SHP77 (cell line): ENCODE data around the gene PRDM16.

ENCODE experiments used
- DNase-seq, 2 experiments: peaks; one replicate each; lab custom pipeline; 2025; lab: John Stamatoyannopoulos, UW

Gene PRDM16

DNA sequence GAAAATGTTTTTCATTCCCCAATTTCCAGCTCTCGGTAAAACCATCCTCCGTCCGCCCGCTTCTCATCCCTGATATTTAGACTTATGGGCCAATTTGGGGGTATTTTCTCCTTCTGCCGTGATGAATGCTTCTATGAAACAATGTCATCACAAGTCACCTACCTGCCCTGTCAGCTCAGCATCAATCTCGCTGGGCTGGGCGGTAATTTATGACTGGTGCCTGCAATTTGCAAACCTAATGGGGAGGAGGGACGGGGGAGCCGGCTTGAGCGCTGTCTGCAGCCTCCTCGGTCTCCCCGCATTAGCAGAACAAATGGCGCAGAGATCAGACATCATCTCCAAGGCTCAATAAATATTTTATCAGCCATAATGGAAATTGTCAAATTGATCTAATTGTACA is 72.1 kb downstream of the PRDM16 start:
- DNase-seq = no peak

GRCh38 chr1:3141836-3142235 is 72.8 kb downstream of the PRDM16 start:
- DNase-seq = no peak

GRCh38 chr1:3142236-3142635 is 73.2 kb downstream of the PRDM16 start:
- no peak for DNase-seq

DNA sequence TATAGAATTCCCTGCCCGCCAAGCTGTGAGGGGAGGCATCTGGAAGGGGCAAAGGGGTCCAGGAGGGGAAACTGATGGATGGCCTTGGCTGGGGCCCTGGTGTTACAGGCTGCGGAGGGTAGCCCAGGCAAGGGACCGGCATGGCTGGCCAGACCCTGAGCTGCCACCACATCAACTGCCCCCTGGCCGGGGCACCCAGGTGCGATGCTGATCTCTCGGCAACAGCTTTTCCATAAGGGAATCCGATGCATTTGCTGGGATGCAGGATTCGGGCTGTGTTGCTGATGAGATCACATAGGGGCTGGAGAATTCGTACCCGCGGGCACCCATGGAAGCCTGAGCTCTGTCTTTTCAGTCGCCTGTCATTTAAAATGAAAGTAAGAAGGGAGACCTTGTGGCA is 73.7 kb downstream of the PRDM16 start:
- DNase-seq = no peak

DNA sequence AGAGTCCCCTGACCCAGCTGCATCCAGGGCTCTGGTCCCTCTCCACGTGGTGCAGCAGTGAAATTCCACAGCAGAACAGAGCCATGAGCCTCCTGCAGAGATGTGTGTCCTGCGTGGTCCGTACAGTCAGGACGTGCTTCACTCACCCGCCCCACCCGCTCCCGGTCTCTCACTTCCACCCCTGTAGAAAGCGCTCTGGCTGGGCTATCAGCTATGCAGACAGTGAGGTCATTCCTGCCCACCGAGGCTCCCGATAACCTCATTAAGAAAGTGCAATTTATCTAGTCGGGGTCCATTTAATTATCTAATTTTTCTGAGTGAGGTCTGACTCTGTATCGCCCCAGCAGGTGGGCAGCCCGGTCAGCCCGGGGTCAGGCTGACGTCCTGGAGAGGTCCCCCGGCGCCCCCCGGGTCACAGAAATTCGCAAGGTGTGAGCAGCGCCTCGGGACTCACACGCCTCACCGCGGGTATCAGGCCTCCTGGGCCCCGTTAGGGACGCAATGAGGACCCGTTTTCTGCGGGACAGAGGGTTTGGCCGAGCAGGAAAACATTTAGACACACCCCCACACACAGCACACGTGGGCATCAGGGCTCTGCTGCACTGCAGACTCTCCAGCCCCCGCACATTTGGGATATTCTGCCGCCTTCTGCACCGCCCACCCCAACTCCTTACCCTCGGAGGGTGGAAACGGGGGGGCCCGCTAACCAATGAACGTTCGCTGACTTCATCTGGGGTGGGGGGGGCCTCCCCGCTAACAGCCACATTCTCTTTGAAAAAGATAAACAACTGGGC is 76.7 kb downstream of the PRDM16 start:
- DNase-seq = no peak

DNA sequence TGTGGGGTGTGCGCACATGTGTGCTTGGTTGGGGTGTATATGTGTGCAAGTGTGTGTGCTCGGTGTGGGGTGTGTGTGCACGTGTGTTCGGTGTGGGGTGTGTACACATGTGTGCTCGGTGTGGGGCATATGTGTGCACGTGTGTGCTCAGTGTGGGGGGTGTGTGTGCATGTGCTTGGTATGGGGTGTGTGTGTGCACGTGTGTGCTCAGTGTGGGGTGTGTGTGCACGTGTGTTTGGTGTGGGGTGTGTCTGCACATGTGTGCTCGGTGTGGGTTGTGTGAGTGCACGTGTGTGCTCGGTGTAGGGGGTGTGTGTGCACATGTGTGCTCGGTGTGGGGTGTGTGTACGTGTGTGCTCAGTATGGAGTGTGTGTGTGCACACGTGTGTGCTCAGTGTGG is 77.5 kb downstream of the PRDM16 start:
- DNase-seq = no peak

DNA sequence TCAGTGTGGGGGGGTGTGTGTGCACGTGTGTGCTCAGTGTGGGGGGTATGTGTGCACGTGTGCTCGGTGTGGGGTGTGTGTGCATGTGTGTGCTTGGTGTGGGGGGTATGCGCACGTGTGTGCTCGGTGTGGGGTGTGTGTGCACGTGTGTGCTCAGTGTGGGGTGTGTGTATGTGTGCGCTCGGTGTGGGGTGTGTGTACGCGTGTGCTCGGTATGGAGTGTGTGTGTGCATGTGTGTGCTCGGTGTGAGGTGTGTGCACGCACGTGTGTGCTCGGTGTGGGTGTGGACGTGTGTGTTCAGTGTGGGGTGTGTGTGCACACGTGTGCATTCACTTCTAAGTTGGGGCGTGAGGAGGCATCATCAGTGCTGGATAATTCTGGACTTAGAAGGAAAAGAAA is 77.9 kb downstream of the PRDM16 start:
- no peak for DNase-seq

DNA sequence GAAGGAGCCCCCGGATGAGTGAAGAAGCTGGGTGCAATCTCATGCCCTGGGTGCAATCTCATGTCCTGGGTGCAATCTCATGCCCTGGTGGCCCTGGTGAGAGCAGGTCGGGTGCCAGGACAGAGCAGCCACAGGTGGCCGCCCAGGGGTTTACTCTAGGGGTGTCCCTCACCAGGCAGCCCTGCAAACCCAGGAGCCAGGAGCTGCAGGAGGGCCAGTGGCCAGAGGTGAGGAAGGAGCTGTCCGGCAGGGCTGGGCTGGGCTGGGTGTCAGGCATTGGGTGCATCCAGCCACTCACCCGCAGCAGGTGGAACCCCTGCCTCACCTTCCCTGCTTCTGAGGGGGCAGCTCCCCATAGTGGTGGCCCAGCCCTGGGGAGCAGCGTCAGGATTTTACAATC is 79.2 kb downstream of the PRDM16 start:
- DNase-seq = no peak

DNA sequence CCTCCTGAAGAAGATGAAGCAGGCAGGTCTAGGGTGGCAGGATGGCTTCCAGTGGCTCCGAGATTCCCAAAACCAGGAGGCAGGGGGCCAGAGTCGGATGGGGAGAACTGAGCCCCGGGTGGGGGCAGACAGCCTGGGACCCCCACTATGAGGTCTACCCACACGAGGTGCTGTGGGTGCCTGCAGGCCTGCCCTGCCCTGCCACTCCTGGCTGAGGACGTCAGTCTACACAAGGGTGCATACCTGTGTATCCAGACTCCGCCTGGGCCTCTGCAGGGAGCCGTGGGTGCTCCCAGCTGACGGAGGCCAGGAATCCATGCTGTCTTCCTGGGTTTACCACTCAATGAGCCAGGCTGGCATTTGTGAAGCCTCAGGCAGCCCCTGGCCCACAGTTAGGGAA is 80.3 kb downstream of the PRDM16 start:
- no peak for DNase-seq

DNA sequence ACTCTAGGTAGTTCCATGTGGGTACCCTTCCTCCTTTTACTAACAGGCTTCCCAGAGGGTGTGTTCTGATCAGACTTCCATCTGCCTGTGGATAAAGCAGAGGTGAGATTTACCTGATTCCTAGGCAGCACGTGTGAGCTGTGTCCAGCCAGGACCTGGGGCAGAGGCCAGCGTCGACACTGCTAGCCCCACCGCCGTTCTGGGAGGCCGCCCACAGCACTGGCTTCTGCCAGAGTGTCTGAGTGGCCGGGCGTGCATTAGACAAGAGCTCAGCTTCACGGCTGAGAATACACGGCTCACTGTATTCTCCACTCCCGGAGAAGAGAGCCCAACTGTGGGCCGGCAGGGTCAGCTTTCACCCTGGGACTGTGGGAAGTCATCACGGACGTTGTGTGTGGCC is 82.5 kb downstream of the PRDM16 start:
- DNase-seq = no peak

DNA sequence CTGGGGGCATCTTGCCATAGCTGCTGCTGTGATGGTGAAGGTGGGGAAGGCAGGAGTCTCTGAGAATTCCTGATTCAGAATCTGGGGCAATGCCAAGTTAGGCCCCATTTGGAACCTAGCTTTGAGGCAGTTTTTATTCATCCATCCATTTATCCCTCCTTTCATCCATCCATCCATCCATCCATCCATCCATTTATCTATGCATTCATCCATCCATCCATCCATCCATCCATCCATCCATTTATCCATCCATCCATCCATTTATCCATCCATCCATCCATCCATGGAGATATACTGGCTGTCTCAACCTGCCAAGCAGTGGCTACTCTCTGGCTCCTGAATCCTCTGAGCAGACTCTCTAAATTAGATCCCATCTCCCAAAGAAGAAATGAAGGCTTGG is 83.1 kb downstream of the PRDM16 start:
- DNase-seq = no peak

- DNase-seq = no peak
Measured at GRCh38 chr1:3153197-3153596, 84.2 kb downstream of the PRDM16 start.

DNA sequence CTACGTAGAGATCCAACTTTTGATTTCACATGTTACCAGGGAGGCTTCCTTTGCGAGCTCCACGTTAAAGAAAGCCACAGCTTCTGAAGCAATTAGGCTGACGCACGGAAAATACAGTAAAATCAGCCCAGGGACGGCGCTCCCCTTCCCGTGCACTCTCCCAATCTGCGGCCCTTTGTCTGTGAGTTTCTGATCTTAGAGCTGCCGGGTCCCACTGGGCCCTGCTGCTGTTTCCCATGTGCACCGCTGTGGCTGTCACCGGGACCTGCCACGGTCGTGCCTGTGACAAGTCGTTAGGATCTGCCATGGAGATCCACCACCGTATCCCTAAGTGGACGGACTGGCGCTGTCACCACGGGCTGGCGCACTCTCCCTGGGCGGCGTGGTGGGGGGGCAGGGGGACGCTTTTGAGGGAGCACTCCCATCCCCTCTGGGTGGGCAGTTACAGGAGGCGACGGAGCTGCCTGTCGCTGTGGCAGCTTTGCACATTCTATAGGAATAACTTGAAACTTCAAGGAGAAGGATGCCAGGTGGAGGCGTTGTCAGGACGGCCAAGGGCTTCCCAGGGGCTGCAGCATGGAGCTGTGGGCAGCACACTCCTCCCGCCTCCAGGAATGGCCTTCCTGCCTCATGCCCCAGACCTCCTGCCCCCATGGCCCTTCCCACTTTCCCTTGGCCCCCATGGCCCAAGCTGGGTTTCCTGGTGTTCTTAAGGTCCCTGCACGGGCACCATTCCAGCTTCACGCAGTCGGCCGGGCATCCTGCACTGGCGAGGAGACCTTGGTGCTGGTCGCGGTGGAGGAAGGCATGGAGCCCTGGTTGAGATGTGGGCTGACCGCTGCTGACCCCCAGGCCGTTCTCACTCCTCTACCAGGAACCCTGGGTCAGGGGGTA is 85.1 kb downstream of the PRDM16 start:
- no peak for DNase-seq

DNA sequence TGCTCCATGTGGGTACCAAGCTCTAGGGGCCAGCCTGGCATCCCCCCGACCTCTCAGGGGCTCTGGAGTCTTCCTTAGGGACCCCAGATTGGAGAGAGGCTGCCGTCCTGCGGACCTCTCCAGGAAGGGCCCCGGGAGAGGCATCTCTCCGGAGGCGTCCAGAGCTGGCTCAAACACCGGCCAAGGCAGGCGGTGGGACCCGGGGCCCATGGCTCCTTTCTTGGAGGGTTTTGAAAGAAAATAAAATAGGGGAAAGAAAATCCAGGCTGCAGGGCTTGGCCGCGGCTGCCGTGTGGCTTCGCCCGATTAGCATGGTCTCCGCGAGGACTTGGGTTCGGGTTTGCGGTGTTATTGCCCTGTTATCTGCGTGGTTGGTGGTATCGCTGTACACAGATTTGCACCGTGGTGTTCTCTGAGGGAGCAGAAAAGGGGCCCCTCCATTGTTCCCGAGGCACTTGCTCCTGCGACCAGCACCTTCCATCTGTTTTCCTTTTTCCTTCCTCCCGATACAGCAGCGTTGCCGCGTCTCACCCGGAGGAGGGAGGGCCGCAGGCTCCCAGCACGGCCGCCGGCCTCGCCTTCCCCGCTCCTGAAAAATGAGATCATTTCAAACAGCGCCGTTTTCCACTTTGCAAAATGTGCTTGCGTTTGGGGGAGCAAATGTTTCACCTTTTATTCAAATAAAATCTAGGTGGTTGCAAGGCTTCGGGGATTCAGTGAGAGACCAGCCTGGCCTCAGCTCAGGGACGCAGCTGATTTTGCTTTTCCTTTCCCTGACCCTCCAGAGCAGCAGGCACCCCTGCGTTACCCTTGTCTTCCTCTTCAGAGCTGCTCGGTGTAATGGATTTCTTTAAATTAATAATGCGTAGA is 86.3 kb downstream of the PRDM16 start:
- no peak for DNase-seq

GRCh38 chr1:3155926-3156220 is 86.9 kb downstream of the PRDM16 start:
- no peak for DNase-seq

GRCh38 chr1:3156936-3157335 is 87.9 kb downstream of the PRDM16 start:
- DNase-seq = no peak

DNA sequence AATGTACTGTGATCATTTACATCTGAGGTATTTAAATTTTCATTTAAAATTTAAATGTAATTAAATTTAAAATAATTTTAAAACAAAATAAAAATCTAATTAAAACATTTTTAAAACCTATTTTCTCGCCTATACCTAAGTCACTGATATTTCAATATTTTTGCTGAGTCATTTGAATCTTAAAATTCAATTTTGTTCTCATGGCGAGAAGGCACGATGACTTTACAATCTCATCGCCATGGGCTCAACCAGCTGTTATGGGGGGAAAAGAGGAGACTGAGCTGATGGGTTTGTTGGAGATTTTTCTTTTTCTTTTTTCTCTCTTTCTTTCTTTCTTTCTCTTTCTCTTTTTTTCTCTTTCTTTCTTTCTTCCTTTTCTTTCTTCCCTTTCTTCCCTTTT is 89.3 kb downstream of the PRDM16 start:
- no peak for DNase-seq

DNA sequence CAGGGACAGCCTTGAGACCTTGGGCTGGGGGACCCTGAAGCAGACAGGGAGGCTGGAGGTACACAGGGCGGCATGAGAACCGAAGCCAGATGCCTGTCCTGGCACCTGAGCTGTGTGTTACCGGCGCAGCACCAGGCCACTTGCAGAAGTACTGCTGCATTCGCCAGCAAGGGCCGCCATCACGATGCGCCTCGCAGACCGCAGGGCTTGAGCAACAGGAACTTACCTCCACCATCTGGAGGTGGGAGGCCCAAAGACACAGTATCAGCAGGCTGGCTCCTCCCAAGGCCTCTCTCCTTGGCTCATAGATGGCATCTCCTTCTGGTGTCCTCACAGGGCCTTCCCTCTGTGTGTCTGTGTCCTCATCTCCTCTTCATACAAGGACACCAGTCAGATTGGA is 90.1 kb downstream of the PRDM16 start:
- no peak for DNase-seq

GRCh38 chr1:3159996-3160395 is 91.0 kb downstream of the PRDM16 start:
- no peak for DNase-seq

DNA sequence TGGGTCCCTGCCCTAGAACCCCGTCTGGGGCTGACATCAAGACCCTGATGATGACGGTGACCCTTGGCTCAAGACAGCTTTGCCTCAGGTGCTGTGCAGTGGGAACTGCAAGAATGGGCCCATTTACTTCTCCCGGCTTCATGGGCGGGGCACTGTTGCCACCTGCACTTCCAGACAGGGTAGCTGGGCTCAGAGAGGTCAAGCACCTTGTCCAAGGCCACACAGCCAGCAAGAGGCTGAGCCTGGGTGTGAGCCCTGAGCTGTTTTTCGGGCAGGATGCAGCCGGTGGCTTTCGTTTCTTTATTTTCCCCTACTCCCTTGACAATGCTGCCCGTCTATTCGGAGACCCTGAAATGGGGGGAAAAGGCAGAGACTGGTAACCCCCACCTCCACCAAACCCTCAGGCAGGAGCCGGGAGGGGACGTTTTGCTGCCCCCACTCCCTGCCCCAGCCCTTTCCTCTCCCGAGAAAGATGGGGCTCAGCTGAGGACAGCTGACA is 91.7 kb downstream of the PRDM16 start:
- DNase-seq = no peak

DNA sequence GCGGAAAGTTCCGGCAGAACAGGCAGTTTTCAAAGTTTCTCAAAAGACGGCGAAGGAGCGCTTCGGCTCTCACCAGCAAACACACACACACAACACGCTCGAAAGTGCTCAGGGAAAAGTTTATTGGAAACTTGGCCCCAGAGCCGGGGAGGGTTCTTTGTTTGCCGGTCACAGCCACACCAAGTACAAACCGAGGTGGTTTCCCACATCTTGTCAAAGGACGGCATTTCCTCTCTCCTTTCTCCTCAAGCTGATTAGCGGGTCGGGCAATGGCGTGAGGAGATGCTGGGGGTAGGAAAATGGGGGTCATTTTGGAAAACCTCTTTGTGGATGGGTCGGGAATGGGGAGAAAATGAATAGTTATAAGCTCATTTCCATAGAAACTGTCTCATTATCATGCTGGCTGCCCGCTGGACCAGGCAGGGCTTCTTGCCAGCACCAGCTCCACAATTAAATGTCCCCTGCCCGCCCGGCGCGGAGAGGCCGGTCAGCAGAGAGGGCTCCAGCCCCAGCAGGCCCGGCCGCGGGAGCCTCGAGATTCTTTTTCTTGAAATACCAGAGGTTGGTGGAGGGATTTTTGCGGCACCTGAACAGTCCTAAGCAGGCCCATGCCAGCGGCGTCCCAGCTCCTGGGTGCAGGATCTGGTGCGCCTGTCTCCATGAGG is 92.3 kb downstream of the PRDM16 start:
- no peak for DNase-seq

GRCh38 chr1:3162322-3162882 is 93.4 kb downstream of the PRDM16 start:
- DNase-seq = no peak
